Upper lobe of left lung (tissue), 4 donors: ENCODE results near the gene EMC8.

ENCODE experiments used
- EP300 ChIP-seq, 4 donors: sonication (generic); formaldehyde crosslinking; IDR thresholded peaks; one replicate each; pipeline ENCODE4 v1.5.1; 2017; ENCODE audit warnings: antibody characterized with exemption in 4 of 4, control low read depth in 2 of 4
- POLR2A ChIP-seq, 4 donors: fragments of 450-650 bp; IDR thresholded peaks; one replicate each; pipeline ENCODE4 v1.5.1; 2016 to 2017; ENCODE audit warnings: antibody characterized with exemption in 4 of 4, mild to moderate bottlenecking in 2 of 4
- POLR2AphosphoS5 ChIP-seq, 2 donors: sonication (generic); formaldehyde crosslinking; IDR thresholded peaks; one replicate each; pipeline ENCODE4 v1.5.1; 2017; ENCODE audit warnings: antibody characterized with exemption in 2 of 2
- TF ChIP-seq, protein P1 (sequence below), 6 experiments: fragments of 450-650 bp in 4 of 6; fragments of 200-600 bp in 2 of 6; sonication (generic) in 2 of 6; IDR thresholded peaks; one replicate each; pipeline ENCODE4 v1.5.1; 2016 to 2019; ENCODE audit warnings: antibody characterized with exemption in 6 of 6

DNA sequence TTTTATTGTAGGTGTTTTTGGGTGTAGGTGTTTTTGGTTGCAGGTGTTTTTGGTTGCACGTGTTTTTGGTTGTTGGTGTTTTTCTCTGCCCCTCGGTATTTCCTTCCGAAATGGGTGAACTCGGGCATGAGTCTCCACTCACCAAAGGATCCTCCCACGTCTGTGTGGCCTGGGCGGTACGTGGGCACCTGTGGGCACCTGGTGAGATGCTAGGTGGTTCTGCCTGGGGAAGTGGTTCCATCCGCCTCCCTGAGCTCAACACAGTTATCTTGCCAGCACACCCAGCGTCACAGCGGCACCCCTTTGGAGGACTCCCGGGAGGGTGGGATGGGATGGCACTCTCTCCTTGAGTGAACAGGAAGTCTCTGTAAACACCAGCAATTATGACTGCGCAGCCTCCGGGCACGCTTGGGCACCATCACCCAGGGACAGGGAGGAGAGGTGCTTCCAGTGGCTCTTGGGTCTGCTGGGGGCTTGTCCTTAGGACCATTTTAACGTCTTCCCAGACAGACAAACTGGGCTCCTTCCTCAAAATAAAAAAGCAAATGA lies 29.9 kb upstream of the EMC8 start:
- TF ChIP-seq POLR2A (IDR thresholded peaks at IDR 0.05) = no peak
- TF ChIP-seq, protein P1, sequence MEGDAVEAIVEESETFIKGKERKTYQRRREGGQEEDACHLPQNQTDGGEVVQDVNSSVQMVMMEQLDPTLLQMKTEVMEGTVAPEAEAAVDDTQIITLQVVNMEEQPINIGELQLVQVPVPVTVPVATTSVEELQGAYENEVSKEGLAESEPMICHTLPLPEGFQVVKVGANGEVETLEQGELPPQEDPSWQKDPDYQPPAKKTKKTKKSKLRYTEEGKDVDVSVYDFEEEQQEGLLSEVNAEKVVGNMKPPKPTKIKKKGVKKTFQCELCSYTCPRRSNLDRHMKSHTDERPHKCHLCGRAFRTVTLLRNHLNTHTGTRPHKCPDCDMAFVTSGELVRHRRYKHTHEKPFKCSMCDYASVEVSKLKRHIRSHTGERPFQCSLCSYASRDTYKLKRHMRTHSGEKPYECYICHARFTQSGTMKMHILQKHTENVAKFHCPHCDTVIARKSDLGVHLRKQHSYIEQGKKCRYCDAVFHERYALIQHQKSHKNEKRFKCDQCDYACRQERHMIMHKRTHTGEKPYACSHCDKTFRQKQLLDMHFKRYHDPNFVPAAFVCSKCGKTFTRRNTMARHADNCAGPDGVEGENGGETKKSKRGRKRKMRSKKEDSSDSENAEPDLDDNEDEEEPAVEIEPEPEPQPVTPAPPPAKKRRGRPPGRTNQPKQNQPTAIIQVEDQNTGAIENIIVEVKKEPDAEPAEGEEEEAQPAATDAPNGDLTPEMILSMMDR (IDR thresholded peaks at IDR 0.05) = no peak
- no peak for TF ChIP-seq POLR2AphosphoS5 (IDR thresholded peaks at IDR 0.05)
- TF ChIP-seq EP300 (IDR thresholded peaks at IDR 0.05) = no peak
